ENCODE results near the gene ANO9.

DNA sequence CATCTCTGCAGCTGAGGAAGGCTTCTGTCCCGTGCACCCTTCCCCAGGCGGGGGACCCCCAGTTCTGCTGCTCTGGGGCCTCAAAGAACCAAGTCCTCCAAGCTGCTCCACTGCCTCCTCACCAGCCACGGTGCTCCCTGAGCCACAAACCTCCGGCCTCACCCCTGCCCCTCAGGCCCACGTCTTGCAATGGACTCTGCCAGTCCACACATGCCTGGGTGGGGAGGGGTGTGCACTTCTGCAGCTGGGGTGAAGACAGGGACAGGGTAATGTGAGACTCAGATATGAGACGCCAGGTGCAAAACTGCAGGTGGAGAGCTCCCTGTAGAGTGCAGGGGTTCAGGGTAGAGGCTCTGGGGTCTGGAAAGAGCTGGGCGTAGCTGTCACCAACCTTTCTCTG is 5.1 kb upstream of the ANO9 start:
- TF ChIP-seq CTCF (IDR thresholded peaks at IDR 0.05; ENCODE audit: insufficient read depth, low read depth, low read length) = no peak
- no peak for TF ChIP-seq EZH2 (IDR thresholded peaks at IDR 0.05; ENCODE audit: insufficient read depth, low read length)
